CD14-positive monocyte (primary cell): ENCODE measurements around the gene SLC52A3. TPM values are rescaled to one million over a fixed set of nuclear protein-coding genes. Genes with fewer than 3 reads are reported as not detected.

Experiments
- DNase-seq, 3 donors: peaks; one replicate each; pipeline ENCODE4 v3.0.0-alpha.2; 2011 to 2022
- H2AFZ ChIP-seq: 2 replicates; pipeline ENCODE4 v1.6.0; 2012; ENCODE audit warnings: mild to moderate bottlenecking, low read depth, low read length, inconsistent platforms; ENCODE audit not compliant: insufficient read depth, poor library complexity, severe bottlenecking
- H3K27ac ChIP-seq, 2 donors: 1 replicate in 1 of 2; 2 replicates in 1 of 2; pipeline ENCODE4 v1.5.1; 2012 to 2013; ENCODE audit warnings: low read length in 2 of 2, control low read depth in 1 of 2, inconsistent platforms in 1 of 2, low read depth in 1 of 2, mild to moderate bottlenecking in 1 of 2
- H3K27me3 ChIP-seq, 2 donors: one replicate each; pipeline versions ENCODE4 v1.6.0 to v1.6.1; 2011 to 2013; ENCODE audit warnings: low read length in 2 of 2; ENCODE audit not compliant: control insufficient read depth in 2 of 2, insufficient read depth in 2 of 2
- H3K36me3 ChIP-seq, 2 donors: replicated peaks in 1 of 2; 1 replicate in 1 of 2; 2 replicates in 1 of 2; pipeline versions ENCODE4 v1.5.1 to v1.6.1; 2012 to 2013; ENCODE audit warnings: low read length in 2 of 2, control low read depth in 1 of 2, inconsistent platforms in 1 of 2, mild to moderate bottlenecking in 1 of 2; ENCODE audit not compliant: insufficient read depth in 2 of 2, control insufficient read depth in 1 of 2
- H3K4me1 ChIP-seq, 2 donors: 1 replicate in 1 of 2; 2 replicates in 1 of 2; pipeline versions ENCODE4 v1.5.1 to v1.6.1; 2012 to 2013; ENCODE audit warnings: low read length in 2 of 2, control low read depth in 1 of 2, inconsistent platforms in 1 of 2, mild to moderate bottlenecking in 1 of 2, moderate library complexity in 1 of 2; ENCODE audit not compliant: insufficient read depth in 2 of 2, control insufficient read depth in 1 of 2
- H3K4me2 ChIP-seq: replicated peaks from 2 replicates; pipeline ENCODE3; 2012; ENCODE audit warnings: low read length, moderate library complexity, mild to moderate bottlenecking; ENCODE audit not compliant: poor library complexity, severe bottlenecking; ENCODE audit errors: extremely low read depth
- H3K4me3 ChIP-seq, 3 experiments: fragments of 200-600 bp in 1 of 3; sonication (generic) in 1 of 3; replicated peaks in 1 of 3; 1 replicate in 2 of 3; 2 replicates in 1 of 3; pipeline ENCODE4 v1.5.1; 2011 to 2013; ENCODE audit warnings: low read length in 3 of 3, mild to moderate bottlenecking in 3 of 3, control low read depth in 2 of 3, low read depth in 2 of 3, inconsistent platforms in 1 of 3, moderate library complexity in 1 of 3
- H3K79me2 ChIP-seq: 2 replicates; pipeline ENCODE4 v1.6.0; 2012; ENCODE audit warnings: mild to moderate bottlenecking, control low read depth, inconsistent platforms, low read length, moderate library complexity; ENCODE audit not compliant: insufficient read depth
- H3K9ac ChIP-seq: 2 replicates; pipeline ENCODE4 v1.6.0; 2017; ENCODE audit warnings: low read length, mild to moderate bottlenecking; ENCODE audit not compliant: insufficient read depth, poor library complexity, severe bottlenecking
- H3K9me3 ChIP-seq, 2 donors: replicated peaks in 1 of 2; 1 replicate in 1 of 2; 2 replicates in 1 of 2; pipeline versions ENCODE4 v1.5.1 to v1.6.1; 2012 to 2013; ENCODE audit warnings: low read length in 2 of 2, control low read depth in 1 of 2; ENCODE audit not compliant: control insufficient read depth in 1 of 2, insufficient read depth in 1 of 2
- H4K20me1 ChIP-seq: 2 replicates; pipeline ENCODE4 v1.6.0; 2012; ENCODE audit warnings: mild to moderate bottlenecking, low read length, control low read depth, moderate library complexity; ENCODE audit not compliant: insufficient read depth
- H3K27ac Mint-ChIP-seq, 7 donors: one replicate each; pipeline ENCODE4 v1.8.0; 2020; ENCODE audit warnings: mild to moderate bottlenecking in 7 of 7, mixed read lengths in 7 of 7, moderate library complexity in 6 of 7, inconsistent platforms in 2 of 7
- H3K27me3 Mint-ChIP-seq, 3 donors: one replicate each; pipeline ENCODE4 v1.8.0; 2021 to 2022; ENCODE audit warnings: low read depth in 3 of 3, mild to moderate bottlenecking in 3 of 3, mixed read lengths in 3 of 3, moderate library complexity in 3 of 3, inconsistent platforms in 1 of 3
- H3K36me3 Mint-ChIP-seq, 2 donors: one replicate each; pipeline ENCODE4 v1.8.0; 2020; ENCODE audit warnings: mixed read lengths in 2 of 2, inconsistent platforms in 1 of 2, mild to moderate bottlenecking in 1 of 2
- H3K4me1 Mint-ChIP-seq: one replicate; pipeline ENCODE4 v1.8.0; 2020; ENCODE audit warnings: mild to moderate bottlenecking, mixed read lengths
- H3K4me3 Mint-ChIP-seq, 2 donors: one replicate each; pipeline ENCODE4 v1.8.0; 2020; ENCODE audit warnings: mild to moderate bottlenecking in 2 of 2, mixed read lengths in 2 of 2, moderate library complexity in 1 of 2
- H3K9me3 Mint-ChIP-seq, 7 donors: one replicate each; pipeline ENCODE4 v1.8.0; 2020 to 2022; ENCODE audit warnings: mixed read lengths in 7 of 7, mild to moderate bottlenecking in 6 of 7, moderate library complexity in 6 of 7, inconsistent platforms in 2 of 7
- WGBS: methylation state at CpG from one replicate; pipeline ENCODE4 v1.1.5; 2013; ENCODE audit warnings: missing lambda C conversion rate; ENCODE audit not compliant: insufficient coverage; 5-methylcytosine and 5-hydroxymethylcytosine counted together
- intact Hi-C, 2 donors: fragments of 100-400 bp; cut with micrococcal nuclease; formaldehyde crosslinking; loops; one replicate each; pipeline versions ENCODE4 v1.15.0 to v1.15.1; 2023
- polyA plus RNA-seq, 3 donors: library from polyadenylated mRNA; depleted of rRNA in 1 of 3; unstranded in 2 of 3; stranded (reverse) in 1 of 3; fragments of 300-500 nt in 2 of 3; fragments of >200 nt in 1 of 3; fragmentation: Illumina TruSeq in 2 of 3; gene quantifications; 1 replicate in 2 of 3; 2 replicates in 1 of 3; pipeline ENCODE4 v1.2.3, GENCODE V29; 2012 to 2021
- TF ChIP-seq, protein P1 (sequence below): fragments of 200-600 bp; IDR thresholded peaks from one replicate; pipeline ENCODE4 v1.8.0; 2022; ENCODE audit warnings: antibody characterized with exemption, mild to moderate bottlenecking

The SLC52A3 gene
- polyA plus RNA-seq, 3 donors, result not detected

- Mint-ChIP-seq H3K9me3 (peaks cover 4 to 16% (median 12%) of the 10 kb centered on the region in 7 donors), H3K27ac (no peak overlapping the region), H3K4me3 (no peak overlapping the region), H3K4me1 (no peaks in the 10 kb centered on the region), H3K36me3 (no peaks in the 10 kb centered on the region), H3K27me3 (peaks cover 0 to 15% (median 5%) of the 10 kb centered on the region in 3 donors)
- Histone ChIP-seq H3K4me2 (no peak overlapping the region), H3K4me3 (no peak overlapping the region), H3K4me1 (no peaks in the 10 kb centered on the region), H3K9ac (no peak overlapping the region), H3K79me2 (no peaks in the 10 kb centered on the region), H3K27me3 (peaks cover 0 to 4% of the 10 kb centered on the region in 2 donors), H3K27ac (no peak overlapping the region), H4K20me1 (no peaks in the 10 kb centered on the region), H3K36me3 (no peaks in the 10 kb centered on the region), H3K9me3 (peaks cover 7 to 12% of the 10 kb centered on the region in 2 donors), H2AFZ (no peak overlapping the region)
- intact Hi-C loops, result no loop called here
- WGBS, result 80% methylated on average over 1 of the region's 3 CpGs
- TF ChIP-seq, protein P1, sequence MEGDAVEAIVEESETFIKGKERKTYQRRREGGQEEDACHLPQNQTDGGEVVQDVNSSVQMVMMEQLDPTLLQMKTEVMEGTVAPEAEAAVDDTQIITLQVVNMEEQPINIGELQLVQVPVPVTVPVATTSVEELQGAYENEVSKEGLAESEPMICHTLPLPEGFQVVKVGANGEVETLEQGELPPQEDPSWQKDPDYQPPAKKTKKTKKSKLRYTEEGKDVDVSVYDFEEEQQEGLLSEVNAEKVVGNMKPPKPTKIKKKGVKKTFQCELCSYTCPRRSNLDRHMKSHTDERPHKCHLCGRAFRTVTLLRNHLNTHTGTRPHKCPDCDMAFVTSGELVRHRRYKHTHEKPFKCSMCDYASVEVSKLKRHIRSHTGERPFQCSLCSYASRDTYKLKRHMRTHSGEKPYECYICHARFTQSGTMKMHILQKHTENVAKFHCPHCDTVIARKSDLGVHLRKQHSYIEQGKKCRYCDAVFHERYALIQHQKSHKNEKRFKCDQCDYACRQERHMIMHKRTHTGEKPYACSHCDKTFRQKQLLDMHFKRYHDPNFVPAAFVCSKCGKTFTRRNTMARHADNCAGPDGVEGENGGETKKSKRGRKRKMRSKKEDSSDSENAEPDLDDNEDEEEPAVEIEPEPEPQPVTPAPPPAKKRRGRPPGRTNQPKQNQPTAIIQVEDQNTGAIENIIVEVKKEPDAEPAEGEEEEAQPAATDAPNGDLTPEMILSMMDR, result no peak
- DNase-seq, result no peak
These were observed 28.6 kb upstream of the SLC52A3 start for GRCh38 chr20:796921-797320.

- Histone ChIP-seq H3K4me3 (no peak overlapping the region), H3K9me3 (peaks cover 7 to 18% of the 10 kb centered on the region in 2 donors), H3K4me2 (no peak overlapping the region), H3K27me3 (peaks cover 0 to 2% of the 10 kb centered on the region in 2 donors), H4K20me1 (no peaks in the 10 kb centered on the region), H3K79me2 (no peaks in the 10 kb centered on the region), H3K9ac (no peak overlapping the region), H2AFZ (no peak overlapping the region), H3K4me1 (no peaks in the 10 kb centered on the region), H3K36me3 (no peaks in the 10 kb centered on the region), H3K27ac (no peak overlapping the region)
- Mint-ChIP-seq H3K4me1 (no peaks in the 10 kb centered on the region), H3K36me3 (no peaks in the 10 kb centered on the region), H3K27ac (no peak overlapping the region), H3K27me3 (peaks cover 0 to 10% (median 1%) of the 10 kb centered on the region in 3 donors), H3K4me3 (no peak overlapping the region), H3K9me3 (peaks cover 7 to 19% (median 18%) of the 10 kb centered on the region in 7 donors)
- no CpG with 5 or more reads among the region's 18 CpGs for WGBS
- no peak for DNase-seq
- TF ChIP-seq, protein P1, result no peak
- intact Hi-C loops, result no loop called here
These were observed 23.9 kb upstream of the SLC52A3 start for GRCh38 chr20:792248-792647.
